GM19240 (cell line): Measurements from ENCODE around the gene FIGLA.

Source experiments
- DNase-seq: peaks from one replicate; pipeline ENCODE4 v3.0.0; 2011; ENCODE audit warnings: low spot score; ENCODE audit not compliant: insufficient read length

The FIGLA gene, protein sequence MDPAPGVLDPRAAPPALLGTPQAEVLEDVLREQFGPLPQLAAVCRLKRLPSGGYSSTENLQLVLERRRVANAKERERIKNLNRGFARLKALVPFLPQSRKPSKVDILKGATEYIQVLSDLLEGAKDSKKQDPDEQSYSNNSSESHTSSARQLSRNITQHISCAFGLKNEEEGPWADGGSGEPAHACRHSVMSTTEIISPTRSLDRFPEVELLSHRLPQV

GRCh38 chr2:70790136-70790828, at the start of gene FIGLA:
FIGLA (minus strand) TSS chr2:70790643; CDS start chr2:70790638, 5 bp downstream.
- no peak for DNase-seq

- no peak for DNase-seq
Measured at GRCh38 chr2:70837980-70838925, 47.8 kb upstream of the FIGLA start.

DNA sequence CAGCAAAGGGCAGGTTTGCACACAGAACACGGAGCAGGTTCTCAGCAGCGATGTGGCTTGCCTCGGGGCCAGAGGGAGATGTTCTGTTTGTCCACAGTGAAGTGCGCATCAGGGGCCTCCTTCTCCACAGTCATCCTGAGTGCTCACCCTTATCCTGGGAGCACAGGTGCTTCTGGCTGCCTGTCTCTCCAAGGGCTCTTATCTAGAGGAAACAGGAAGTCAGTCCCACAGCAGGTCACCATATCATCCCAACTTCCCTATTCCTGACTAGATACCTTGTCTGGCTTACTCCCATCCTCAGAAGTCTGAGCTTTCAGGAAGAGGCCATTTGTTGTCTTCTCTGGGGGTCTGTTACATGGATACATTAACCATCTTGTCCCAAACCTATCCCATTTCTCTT, 45.2 kb upstream of the FIGLA start, which contains the start of gene CD207:
Gene CD207, minus strand, starts transcription at position 174 of the 400 bp plus-strand sequence. Its CDS starts 40 bp downstream, at position 134.
- DNase-seq = no peak

- no peak for DNase-seq
Measured at GRCh38 chr2:70834881-70835280, 44.4 kb upstream of the FIGLA start.

DNA sequence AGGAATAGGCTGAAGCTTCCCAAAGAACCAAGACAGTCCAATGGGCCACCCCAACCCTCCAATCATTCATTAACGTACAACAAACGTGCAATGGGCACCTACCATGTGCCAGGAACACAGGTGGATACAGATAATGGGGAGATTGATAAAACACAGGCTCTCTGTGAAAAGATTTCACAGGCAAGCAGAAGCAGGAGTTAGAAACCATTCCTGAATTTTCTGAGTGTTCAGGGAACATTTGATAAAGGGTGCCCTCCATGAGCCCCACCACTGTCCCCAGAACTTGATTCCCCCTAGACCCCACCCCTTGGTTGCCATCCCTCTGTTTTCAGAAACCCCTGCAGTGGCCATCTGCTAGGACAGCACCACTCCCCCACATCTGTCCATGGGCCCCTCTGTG, 43.7 kb upstream of the FIGLA start:
- no peak for DNase-seq

DNA sequence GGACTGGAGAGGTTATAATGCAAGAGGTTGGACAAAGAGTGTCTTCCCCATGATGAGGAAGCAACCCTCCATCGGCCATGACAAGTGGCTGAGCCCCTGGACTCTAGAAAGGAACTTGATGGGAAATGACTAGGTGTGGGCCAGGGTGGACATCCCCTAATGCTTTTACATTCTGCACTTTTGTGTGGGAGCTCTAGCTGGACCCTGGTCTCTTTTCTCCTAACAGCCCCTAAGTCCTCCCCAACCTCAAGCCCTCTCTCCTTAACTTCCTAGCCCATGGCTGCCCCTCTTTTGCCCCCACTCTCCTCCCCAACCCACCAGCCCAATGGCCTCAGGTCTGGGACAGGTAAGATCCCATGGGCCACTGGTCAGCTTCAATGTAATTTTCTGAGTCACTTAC, 42.8 kb upstream of the FIGLA start:
- DNase-seq = no peak

- no peak for DNase-seq
Measured at GRCh38 chr2:70832386-70832785, 41.9 kb upstream of the FIGLA start.

GRCh38 chr2:70831861-70832260, 41.4 kb upstream of the FIGLA start:
- no peak for DNase-seq

DNA sequence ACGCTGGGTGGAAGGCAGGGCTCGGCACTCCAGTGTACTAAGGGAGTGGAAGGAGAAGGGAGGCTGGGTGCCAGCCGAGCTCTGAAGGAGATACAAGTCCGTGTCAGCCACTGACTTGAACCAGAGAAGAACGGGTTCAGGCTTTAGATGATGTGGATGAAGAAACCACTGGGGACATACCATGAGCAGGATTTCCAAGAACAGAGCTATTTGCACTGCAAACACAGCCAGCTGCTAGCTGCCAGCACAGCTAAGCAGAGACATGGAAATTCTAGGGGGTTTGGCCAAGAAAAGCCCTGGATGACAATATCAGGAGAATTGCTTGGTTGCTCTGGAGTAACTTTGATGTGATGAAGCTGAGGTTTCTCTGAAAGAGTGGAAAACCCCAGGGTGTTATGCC, 39.9 kb upstream of the FIGLA start:
- no peak for DNase-seq

GRCh38 chr2:70829916-70830315, 39.5 kb upstream of the FIGLA start:
- DNase-seq = no peak

- no peak for DNase-seq
Measured at GRCh38 chr2:70828914-70829824, 38.7 kb upstream of the FIGLA start.

DNA sequence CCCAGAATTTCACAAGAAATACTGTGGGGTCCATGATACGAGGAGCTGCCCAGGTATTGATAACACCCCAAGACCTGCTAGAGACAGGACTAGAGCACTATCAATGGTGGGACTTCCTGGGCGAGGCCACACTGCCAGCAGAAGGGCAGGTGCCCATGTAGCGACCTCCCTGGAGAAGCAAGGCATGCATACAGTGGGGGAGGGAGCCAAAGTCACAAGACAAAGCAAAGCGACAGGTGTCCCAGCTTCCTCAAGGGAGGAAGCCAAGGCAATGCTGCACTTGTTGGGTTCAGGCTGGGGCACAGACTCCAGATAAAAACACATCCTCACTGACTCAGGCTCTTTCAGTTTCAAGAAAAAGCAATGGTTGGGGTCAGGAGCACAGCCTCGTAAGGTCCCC, 37.7 kb upstream of the FIGLA start:
- DNase-seq = no peak

- DNase-seq = no peak
Measured at GRCh38 chr2:70827388-70827787, 36.9 kb upstream of the FIGLA start.

DNA sequence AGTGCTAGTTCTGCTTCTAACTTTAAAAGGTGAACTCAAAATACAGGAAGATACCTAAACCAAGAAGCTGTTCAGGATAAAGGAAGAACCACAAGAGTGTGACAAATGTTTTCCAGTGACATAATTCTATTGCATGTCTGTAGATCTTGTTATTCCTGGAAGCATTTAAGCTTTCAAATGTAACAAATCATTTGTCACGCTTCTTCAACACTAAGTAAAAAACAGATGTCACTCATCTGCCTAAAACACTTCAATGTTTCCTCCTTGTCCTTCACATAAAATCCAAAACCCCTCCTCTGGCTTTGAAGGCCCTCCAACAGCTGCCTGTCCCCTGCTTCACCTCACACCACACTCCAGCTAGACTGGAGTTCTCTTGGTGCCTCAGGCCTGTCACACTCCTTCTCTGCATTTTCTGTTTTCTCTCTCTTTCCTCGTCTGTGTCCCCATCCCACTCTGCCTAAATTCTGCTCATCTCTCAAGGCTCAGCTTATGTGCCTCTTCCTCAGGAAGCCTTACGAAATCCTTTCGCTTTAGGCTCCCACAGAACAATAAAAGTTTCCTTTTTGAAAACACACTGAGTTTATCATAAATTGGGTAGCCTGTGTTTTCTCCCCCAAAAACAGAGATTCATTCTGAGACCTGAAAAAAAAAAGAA, 36.4 kb upstream of the FIGLA start:
- no peak for DNase-seq

GRCh38 chr2:70823249-70823648, 32.8 kb upstream of the FIGLA start:
- DNase-seq = no peak

DNA sequence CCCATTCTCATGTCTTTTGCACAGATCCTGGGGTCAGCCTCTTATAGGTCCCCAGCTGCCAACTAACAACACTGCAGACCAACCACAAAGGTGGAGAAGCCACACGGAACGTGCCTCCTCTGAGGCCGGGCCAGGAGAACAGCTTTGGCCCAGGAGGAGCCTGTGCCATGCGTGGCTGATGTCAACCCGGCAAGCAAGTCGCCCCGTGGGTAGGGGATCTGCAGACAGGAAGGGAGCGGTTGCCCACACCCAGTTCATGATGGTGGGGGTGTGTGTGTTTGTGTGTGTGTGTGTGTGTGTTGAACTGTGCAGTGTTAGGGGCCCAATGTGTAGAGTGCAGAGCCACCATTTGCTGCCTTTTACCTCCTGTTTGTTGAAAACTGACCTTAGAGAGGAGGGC, 32.4 kb upstream of the FIGLA start:
- DNase-seq = no peak

DNA sequence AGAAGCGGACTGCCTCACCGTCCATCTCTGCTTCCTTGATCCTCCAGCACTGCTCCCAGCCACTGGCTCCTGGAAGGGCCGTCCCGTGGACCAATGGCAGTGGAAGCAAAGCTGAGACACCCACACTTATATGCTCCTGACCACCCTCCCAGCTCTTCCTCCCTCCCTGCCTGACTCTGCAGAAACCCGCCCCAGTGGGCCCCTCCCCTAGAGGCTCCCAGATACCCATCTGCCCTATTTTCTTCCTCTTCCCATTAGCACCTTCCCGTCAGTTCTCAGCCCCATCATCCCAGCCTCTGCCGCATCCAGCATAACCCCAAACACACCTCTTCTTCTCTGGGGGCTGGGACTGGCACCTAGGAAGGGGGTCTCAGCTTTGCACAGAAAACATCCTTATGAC, 30.1 kb upstream of the FIGLA start, which contains the start of gene CLEC4F:
Gene CLEC4F, minus strand, starts transcription at position 101 of the 400 bp plus-strand sequence. Its CDS starts 76 bp downstream, at position 25.
- no peak for DNase-seq

- DNase-seq = no peak
Measured at GRCh38 chr2:70817284-70817954, 27.0 kb upstream of the FIGLA start.

DNA sequence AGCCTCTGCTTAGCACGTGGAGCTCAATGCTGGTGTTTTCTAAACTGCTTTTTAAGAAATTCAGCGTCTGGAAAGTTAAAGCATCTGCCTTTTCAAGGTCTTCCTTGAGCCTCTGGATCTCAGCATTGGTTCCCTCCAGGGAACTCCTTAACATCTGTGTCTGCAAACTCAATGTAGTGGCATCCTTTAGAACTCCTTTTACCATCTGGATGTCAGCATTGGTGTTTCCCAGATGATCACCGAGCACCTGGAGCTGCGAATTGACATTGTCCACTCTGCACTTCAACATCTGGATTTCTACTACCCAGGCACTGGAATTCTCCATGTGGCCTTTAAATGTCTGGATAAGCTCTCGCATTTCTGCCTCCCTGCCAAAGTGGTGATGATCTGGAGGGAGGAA, 26.3 kb upstream of the FIGLA start:
- DNase-seq = no peak
